Osteocyte (in vitro differentiated cells): ENCODE measurements around the gene INPP4B. TPM values are rescaled to one million over a fixed set of nuclear protein-coding genes. Genes with fewer than 3 reads are reported as not detected.

Experiments
- DNase-seq: peaks from one replicate; pipeline ENCODE4 v3.0.0; 2021; ENCODE audit warnings: mixed read lengths; ENCODE audit not compliant: unreplicated experiment; ENCODE audit errors: extremely low spot score
- H3K27ac Mint-ChIP-seq: one replicate; pipeline ENCODE4 v1.8.0; 2021; ENCODE audit warnings: mild to moderate bottlenecking, mixed read lengths; ENCODE audit not compliant: unreplicated experiment
- H3K27me3 Mint-ChIP-seq: one replicate; pipeline ENCODE4 v1.8.0; 2021; ENCODE audit warnings: mixed read lengths; ENCODE audit not compliant: unreplicated experiment
- H3K36me3 Mint-ChIP-seq: one replicate; pipeline ENCODE4 v1.8.0; 2021; ENCODE audit warnings: mixed read lengths; ENCODE audit not compliant: unreplicated experiment
- H3K4me1 Mint-ChIP-seq: one replicate; pipeline ENCODE4 v1.8.0; 2021; ENCODE audit warnings: mixed read lengths; ENCODE audit not compliant: unreplicated experiment
- H3K4me3 Mint-ChIP-seq: one replicate; pipeline ENCODE4 v1.8.0; 2021; ENCODE audit warnings: mild to moderate bottlenecking, moderate library complexity, mixed read lengths; ENCODE audit not compliant: unreplicated experiment
- H3K9me3 Mint-ChIP-seq: one replicate; pipeline ENCODE4 v1.8.0; 2021; ENCODE audit warnings: mixed read lengths; ENCODE audit not compliant: unreplicated experiment
- total RNA-seq: library from RNA; stranded (reverse); gene quantifications from 2 replicates; pipeline ENCODE4 v1.2.1, GENCODE V29; 2021
- TF ChIP-seq, protein P1 (sequence below): fragments of 200-600 bp; sonication (generic); IDR thresholded peaks from 2 replicates; pipeline ENCODE4 v1.5.0; 2021; ENCODE audit warnings: antibody characterized with exemption, mild to moderate bottlenecking, moderate library complexity

Gene INPP4B
- total RNA-seq, 1 donor from 2014 or later, result 10.9 TPM

DNA sequence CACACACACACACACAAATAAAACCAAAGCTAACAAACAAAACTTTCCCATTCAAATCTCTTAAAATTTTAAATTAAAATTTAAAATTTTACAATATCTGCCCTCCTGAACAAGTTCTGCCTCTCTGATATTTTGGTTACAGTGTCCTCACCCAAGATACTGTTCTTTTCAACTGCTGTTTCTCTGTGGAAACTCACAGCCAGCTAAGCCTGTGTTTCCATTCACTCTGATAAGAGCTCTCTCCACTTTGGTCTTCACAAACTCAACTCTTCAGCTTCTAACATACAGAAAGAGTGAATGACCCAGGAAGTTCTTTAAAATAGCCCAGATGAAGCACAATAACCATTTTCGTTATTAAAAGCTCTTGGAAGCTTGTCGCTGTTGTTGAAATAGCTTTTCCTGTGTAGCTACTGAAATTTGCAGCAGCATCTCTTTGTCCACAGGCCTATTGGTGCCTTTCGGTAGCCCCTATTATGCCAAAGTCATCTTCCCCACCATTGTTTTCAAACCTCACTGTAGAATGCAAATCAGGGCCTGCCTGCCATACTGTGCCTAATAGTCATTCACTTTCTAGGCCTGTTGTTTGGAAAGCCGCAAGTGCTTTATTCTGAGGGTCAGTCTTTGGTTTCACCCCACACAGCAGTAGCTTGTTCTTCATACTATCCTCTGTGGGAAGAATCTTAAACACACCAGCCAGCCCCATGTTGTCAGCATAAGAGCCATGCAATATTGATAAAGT lies 19.4 kb downstream of the INPP4B start:
- Mint-ChIP-seq H3K4me1 (no peaks in the 10 kb centered on the region), H3K4me3 (no peak overlapping the region), H3K36me3 (no peaks in the 10 kb centered on the region), H3K27ac (no peak overlapping the region), H3K9me3 (no peaks in the 10 kb centered on the region), H3K27me3 (peaks cover 10% of the 10 kb centered on the region)
- DNase-seq, result no peak
- TF ChIP-seq, protein P1, sequence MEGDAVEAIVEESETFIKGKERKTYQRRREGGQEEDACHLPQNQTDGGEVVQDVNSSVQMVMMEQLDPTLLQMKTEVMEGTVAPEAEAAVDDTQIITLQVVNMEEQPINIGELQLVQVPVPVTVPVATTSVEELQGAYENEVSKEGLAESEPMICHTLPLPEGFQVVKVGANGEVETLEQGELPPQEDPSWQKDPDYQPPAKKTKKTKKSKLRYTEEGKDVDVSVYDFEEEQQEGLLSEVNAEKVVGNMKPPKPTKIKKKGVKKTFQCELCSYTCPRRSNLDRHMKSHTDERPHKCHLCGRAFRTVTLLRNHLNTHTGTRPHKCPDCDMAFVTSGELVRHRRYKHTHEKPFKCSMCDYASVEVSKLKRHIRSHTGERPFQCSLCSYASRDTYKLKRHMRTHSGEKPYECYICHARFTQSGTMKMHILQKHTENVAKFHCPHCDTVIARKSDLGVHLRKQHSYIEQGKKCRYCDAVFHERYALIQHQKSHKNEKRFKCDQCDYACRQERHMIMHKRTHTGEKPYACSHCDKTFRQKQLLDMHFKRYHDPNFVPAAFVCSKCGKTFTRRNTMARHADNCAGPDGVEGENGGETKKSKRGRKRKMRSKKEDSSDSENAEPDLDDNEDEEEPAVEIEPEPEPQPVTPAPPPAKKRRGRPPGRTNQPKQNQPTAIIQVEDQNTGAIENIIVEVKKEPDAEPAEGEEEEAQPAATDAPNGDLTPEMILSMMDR, result no peak

DNA sequence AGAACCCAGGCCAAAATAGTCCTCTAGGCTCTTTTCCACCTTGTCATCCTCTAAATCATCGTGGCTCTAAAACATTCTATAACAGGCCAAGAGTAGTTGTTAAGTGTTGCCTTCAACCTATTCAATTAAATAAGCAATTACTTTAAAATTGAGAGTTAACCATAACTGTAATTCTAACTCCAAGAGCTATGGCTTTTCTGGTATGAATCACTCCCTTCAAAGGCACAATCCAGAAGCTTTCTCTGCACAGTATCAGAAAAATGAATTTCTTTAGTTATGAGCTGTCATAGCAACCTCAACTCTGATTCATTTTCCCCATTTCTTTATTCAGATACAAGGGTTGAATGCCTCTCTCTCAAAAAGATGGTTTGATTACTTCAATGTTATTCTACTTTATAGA lies 21.7 kb downstream of the INPP4B start:
- H3K4me3 Mint-ChIP-seq, result no peak overlapping the region
- no peaks in the 10 kb centered on the region for H3K4me1 Mint-ChIP-seq
- H3K27me3 Mint-ChIP-seq, result peaks cover 5% of the 10 kb centered on the region
- TF ChIP-seq, protein P1, result no peak
- DNase-seq, result no peak
- H3K36me3 Mint-ChIP-seq, result no peaks in the 10 kb centered on the region
- H3K27ac Mint-ChIP-seq, result no peak overlapping the region
- no peaks in the 10 kb centered on the region for H3K9me3 Mint-ChIP-seq

DNA sequence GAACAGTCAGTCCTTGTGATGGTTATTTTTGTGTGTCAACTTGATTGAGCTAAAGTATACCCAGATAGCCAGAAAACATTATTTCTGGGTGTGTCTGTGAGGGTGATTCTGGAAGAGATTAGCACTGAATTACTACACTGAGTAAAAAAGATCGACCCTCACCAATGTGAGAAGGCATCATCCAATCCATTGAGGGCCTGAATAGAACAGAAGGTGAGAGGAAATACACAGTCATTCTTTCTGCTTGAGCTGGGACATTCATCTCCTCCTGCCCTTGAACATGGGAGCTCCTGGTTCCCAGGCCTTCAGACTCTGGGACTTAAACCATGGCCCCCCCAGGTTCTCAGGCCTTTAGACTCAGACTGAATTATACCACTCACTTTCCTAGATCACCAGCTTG lies 22.3 kb downstream of the INPP4B start:
- DNase-seq, result no peak
- Mint-ChIP-seq H3K9me3 (no peaks in the 10 kb centered on the region), H3K4me1 (no peaks in the 10 kb centered on the region), H3K4me3 (no peak overlapping the region), H3K27me3 (peaks cover 4% of the 10 kb centered on the region), H3K27ac (no peak overlapping the region), H3K36me3 (no peaks in the 10 kb centered on the region)
- TF ChIP-seq, protein P1, result no peak

GRCh38 chr4:142818476-142818875 lies 27.6 kb downstream of the INPP4B start:
- Mint-ChIP-seq H3K4me3 (no peak overlapping the region), H3K36me3 (no peaks in the 10 kb centered on the region), H3K4me1 (peaks cover 26% of the 10 kb centered on the region), H3K27ac (no peak overlapping the region), H3K9me3 (no peaks in the 10 kb centered on the region), H3K27me3 (peaks cover 8% of the 10 kb centered on the region)
- DNase-seq, result no peak
- TF ChIP-seq, protein P1, result no peak

GRCh38 chr4:142818031-142818430 lies 28.1 kb downstream of the INPP4B start:
- Mint-ChIP-seq H3K9me3 (no peaks in the 10 kb centered on the region), H3K36me3 (no peaks in the 10 kb centered on the region), H3K4me3 (no peak overlapping the region), H3K4me1 (peaks cover 26% of the 10 kb centered on the region), H3K27ac (peak overlapping the region; percentile 70), H3K27me3 (peaks cover 8% of the 10 kb centered on the region)
- no peak for DNase-seq
- TF ChIP-seq, protein P1, result no peak
